GM21529 (cell line): ENCODE results near the gene DDX46.
"Not testable (repeated sequence)": the region's sequence is repeated elsewhere in the genome, so short reads cannot be mapped to it uniquely, and the experiment has no call there.

Experiments
- ATAC-seq: cut with Tn5 transposase; IDR thresholded peaks from one replicate; pipeline ENCODE4 v1.9.1; 2021; ENCODE audit not compliant: unreplicated experiment

The DDX46 gene

DNA sequence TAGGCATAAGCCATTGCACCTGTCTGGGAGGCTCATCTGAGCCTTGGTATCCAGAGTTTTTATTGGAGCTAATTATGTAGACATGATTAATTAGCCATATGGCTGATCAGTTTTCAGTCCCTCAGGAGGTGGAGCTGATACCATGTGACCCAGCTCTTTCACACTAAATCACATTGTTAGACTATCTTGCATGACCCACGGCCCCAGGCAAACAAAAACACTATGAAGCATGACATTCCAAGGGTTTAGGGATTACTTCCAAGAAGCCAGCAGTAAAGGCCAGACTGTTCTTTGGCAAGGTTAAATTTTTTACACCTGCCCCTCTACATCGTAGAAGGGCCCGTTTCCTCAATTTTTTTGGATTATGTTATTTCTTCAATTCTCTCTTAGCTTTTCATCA, 82.2 kb downstream of the DDX46 start:
- no peak for ATAC-seq

DNA sequence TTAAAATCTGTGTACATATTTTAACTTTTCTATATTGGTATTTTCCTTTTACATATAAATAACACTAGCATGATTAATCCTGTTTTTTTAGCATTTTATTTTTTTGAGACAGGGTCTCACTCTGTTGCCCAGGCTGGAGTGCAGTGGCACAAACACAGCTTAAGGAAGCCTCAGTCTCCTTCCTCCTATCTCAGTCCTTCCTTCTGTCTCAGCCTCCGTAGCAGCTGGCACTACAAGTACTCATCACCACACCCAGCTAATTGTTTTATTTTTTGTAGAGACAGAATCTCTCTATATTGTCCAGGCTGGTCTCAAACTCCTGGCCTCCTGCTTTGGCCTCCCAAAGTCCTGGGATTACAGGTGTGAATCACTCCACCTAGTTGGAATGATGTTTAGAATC, 85.7 kb downstream of the DDX46 start:
- ATAC-seq: no peak

- no peak for ATAC-seq
These were observed 86.8 kb downstream of the DDX46 start for GRCh38 chr5:134845335-134845851.

GRCh38 chr5:134845852-134846640, 87.5 kb downstream of the DDX46 start, which contains the start of gene C5orf24:
Gene C5orf24 (plus strand): TSS chr5:134845968. CDS start chr5:134854901, 8,933 bp downstream.
- peak; percentile 95 for ATAC-seq

GRCh38 chr5:134846641-134846960, 88.0 kb downstream of the DDX46 start:
- no peak for ATAC-seq

GRCh38 chr5:134849434-134849933, 90.9 kb downstream of the DDX46 start:
- not testable (repeated sequence) for ATAC-seq

GRCh38 chr5:134851307-134851923, 92.8 kb downstream of the DDX46 start:
- no peak for ATAC-seq

GRCh38 chr5:134856465-134856864, 97.9 kb downstream of the DDX46 start:
- ATAC-seq: not testable (repeated sequence)

GRCh38 chr5:134857401-134857800, 98.8 kb downstream of the DDX46 start:
- ATAC-seq: no peak

GRCh38 chr5:134864707-134865106, 106.1 kb downstream of the DDX46 start:
- no peak for ATAC-seq

DNA sequence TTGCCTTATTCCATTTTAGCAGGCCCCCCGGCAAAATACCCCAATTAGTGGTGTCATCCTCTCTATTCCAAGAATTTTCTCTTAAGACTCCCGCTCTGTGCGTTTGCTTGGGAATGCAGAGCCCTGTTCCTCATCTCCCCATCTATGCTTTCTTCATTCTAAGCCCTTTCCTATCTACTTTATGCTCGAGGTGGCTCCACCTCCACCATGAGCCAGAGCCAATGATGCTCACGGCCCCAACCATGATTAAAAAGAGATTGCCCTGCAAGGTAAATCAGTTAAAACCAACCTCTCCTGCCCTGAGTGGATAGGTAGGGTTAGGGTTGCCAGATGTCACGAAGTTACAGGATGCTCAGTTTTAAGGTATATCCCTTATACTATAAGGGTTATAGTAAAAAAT, 114.9 kb downstream of the DDX46 start:
- no peak for ATAC-seq

- peak; percentile 74 for ATAC-seq
These were observed 115.6 kb downstream of the DDX46 start, which contains the start of gene TXNDC15 for GRCh38 chr5:134873987-134874830. Gene TXNDC15 (plus strand): TSS chr5:134874371. CDS start chr5:134874428, 57 bp downstream.

GRCh38 chr5:134874831-134875655, 116.5 kb downstream of the DDX46 start:
- peak; percentile 42 for ATAC-seq

- no peak for ATAC-seq
These were observed 118.6 kb downstream of the DDX46 start for GRCh38 chr5:134877159-134877558.

DNA sequence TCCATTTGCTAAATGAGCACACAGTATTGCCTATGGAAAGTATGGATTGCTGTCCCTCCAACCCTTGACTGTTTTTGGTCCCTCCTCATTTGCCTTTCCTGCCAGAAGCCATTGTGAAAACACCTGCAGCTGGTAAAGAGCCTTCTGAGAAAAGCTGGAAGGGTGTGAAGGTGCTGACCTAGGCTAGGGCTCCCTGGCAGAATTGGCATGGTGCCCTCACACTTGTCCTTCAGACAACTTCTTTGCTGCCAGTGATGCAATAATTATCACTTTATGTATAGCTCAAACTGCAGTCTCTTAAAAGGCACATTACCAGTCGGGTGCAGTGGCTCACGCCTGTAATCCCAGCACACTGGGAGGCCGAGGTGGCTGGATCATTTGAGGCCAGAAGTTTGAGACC, 119.8 kb downstream of the DDX46 start:
- ATAC-seq: no peak

GRCh38 chr5:134879456-134879855, 120.9 kb downstream of the DDX46 start:
- no peak for ATAC-seq
